IPS-18c (cell line): ENCODE measurements around the gene MRGPRD.

Experiments used
- H3K4me3 ChIP-seq: 2 replicates; pipeline ENCODE4 v1.7.0; 2013; ENCODE audit warnings: low read depth, mild to moderate bottlenecking, low read length, moderate library complexity; ENCODE audit not compliant: insufficient read depth
- H3K9me3 ChIP-seq: one replicate; pipeline ENCODE4 v1.6.1; 2013; ENCODE audit warnings: mild to moderate bottlenecking, low read length, moderate library complexity; ENCODE audit not compliant: control insufficient read depth, insufficient read depth

The MRGPRD gene

DNA sequence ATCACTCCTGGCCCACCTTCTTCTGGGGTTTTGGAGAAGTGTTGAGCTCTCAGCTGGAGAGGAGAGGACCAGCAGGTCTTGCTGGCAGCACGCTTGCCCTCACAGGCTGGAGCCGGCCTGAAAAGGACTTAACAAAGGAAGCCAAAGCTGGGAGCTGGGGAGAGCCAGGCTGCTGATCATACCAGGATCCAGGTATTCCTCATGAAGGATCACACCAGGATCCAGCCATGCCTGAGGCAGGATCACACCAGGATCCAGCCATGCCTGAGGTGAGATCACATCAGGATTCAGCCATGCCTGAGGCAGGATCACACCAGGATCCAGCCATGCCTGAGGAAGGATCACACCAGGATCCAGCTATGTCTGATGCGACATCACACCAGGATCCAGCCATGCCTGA lies 17.0 kb downstream of the MRGPRD start:
- Histone ChIP-seq H3K9me3 (no peaks in the 10 kb centered on the region), H3K4me3 (no peak overlapping the region)

DNA sequence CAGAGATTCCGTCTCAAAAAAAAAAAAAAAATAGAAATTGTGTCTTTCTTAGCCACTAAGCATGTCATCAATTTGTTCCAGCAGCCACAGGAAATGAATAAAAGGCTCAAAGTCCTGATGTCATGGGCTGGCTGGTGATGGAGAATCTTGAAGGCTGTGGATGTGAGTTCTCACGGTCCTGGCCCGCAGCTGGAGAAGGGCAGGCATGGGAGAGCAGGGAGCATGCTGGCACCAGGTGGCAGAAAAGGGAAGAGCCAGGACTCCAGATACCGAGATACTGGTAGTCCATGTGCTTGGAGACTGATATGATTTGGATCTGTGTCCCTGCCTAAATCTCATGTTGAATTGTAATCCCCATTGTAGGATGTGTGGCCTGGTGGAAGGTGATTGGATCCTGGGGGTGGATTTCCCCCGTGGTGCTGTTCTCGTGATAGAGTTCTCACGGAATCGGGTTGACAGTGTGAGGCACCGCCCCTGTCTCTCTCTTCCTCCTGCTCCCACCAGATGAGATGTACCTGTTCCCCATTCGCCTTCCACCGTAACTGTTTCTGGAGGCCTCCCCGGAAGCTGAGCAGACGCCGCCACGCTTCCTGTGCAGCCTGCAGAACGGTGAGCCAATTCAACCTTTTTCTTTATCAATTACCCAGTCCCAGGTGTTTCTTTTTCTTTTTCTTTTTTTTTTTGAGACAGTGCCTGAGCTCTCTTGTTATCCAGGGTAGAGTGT lies 18.1 kb downstream of the MRGPRD start:
- H3K9me3 ChIP-seq = no peaks in the 10 kb centered on the region
- no peak overlapping the region for H3K4me3 ChIP-seq

DNA sequence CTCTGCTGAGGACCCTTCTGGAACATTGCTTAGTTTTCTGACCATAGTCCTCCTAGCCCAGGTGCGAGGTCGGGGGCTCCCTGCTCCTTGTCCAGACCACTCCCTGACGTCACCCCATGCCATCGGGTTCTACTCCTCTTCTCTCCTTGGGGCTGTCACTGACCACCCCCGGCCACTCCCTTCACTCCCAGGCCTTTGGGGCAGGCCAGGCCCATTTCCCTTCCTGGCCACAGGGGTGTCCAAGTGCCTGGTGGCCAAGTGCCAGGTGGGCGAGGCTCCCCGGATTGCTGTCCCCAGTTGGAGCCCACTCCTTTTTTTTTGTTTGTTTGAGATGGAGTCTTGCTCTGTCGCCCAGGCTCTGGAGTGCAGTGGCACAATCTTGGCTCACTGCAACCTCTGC lies 19.5 kb downstream of the MRGPRD start:
- H3K4me3 ChIP-seq = no peak overlapping the region
- no peaks in the 10 kb centered on the region for H3K9me3 ChIP-seq

DNA sequence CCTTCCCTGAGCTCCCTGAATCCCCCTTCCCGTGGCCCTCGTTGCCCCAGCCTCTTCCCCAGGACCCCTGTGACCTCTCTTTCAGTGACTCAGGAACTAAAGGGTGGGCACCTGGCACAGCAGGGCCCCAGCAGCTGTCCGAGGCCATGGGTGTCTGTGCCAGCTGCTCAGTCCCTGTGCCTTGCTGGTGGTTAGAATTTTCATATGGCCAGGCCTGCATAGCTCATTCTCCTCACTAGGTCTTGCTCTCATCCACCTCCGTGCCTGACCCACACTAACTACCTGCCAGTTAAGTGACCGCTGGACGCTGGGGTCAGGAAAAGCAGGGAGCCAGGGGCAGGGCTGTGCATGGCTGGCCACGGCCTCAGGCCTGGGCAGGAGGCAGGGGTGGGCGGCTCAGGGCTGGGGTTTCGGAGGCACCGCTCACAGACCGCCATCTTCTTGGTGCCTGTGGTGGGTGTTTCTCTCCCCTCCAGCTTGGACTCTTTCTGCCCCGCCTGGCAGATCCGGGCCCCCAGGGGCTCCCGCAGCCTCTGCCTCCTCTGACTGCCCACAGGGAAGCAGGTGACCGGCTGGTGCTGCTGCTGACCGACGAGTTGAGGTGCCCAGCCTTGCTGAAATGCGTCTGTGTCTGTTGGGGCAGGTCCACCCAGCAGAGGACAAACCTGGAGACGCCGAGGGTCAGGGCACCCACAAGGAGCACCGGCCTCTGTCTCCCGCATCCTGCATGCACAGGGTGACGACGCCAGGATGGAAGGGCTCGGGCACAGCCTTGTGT lies 20.3 kb downstream of the MRGPRD start:
- Histone ChIP-seq H3K9me3 (no peaks in the 10 kb centered on the region), H3K4me3 (no peak overlapping the region)

DNA sequence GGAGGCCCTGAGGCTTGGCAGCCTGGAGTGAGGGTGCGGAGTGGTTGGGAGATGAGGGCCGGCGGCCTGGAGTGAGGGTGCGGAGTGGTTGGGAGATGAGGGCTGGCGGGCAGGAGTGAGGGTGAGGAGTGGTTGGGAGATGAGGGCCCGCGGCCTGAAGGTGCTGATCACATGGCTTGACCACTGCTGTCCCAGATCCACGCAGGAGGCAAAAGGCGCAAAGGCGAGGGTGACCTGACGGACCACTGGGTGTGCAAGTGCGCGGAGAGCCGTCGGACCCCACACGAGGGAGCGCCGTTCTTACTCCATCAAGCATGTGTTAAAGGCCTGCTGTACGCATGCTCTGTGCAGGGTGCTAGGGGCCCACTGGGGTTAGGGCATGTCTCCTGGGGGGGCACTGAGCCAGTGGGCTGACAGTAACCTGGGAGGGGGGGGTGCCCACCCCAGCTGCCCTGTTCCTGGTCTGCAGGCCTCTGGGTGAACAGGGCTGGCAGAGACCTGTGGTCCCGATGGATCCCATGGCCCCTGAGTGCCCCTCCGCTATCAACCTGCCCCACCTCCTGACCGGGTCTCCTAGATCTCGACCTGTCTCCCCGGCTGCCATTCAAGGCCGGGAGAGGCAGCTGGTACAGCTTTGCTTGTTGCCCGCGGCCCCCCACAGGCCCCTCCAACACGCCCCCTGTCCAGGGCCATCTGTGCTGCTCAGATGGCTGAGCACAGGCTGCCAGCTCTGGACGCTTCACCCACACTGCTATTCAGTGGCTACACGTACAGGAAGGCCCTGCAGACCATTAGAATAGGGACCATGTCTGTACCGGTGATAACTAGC lies 21.1 kb downstream of the MRGPRD start:
- H3K4me3 ChIP-seq = no peak overlapping the region
- no peaks in the 10 kb centered on the region for H3K9me3 ChIP-seq

DNA sequence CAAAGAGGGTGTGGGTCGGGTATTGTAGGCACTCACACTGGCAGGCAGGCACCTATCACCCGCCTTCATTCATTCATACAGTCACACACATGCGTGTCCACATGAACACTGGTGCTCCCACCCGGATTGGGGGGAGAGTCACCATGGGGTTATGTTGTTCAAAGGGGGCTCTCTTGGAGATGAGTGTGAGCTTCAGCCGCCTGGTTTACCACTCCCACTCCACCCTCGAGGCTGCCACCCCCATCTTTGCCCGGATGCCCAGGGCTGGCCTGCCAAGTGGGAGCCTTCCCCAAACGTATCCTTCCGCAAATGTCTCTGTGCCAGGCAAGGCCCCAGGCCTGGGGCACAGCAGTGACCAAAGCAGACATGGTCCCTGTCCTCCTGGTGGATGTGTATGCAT lies 22.6 kb downstream of the MRGPRD start:
- no peaks in the 10 kb centered on the region for H3K9me3 ChIP-seq
- H3K4me3 ChIP-seq = no peak overlapping the region

DNA sequence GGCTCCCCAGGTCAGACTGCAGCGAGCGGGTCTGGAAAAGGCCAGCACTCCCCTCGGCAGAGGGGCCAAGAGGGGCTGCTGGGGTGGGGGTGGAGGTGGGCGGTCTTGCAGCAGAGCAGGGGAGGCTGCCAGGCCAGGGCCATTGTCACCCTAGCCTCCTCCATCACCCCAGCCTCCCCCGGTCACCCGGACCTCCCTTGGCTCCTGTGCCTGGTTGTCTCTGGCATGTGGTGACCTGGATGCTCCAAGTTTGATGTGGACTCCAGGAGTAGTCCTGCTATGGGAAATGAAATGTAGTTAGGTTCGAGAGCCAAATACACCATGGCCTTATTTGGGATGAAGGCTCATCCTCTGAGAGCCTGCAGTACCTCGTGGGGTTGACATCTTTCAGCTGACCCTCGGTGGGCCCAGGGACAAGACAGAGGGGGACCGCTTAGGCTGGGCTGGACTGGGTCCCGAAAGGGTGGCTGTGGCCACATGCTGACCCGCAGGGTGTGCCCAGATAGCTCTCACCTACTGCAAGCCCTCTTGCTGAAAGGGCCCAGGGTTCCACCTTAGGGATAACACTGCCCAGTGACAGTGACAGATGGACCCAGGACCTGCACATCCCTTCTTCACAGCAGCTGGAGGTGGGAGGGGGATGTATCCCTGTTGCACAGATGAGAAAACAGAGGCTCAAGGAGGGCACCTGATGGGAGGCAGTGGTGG lies 24.1 kb downstream of the MRGPRD start:
- Histone ChIP-seq H3K4me3 (no peak overlapping the region), H3K9me3 (no peaks in the 10 kb centered on the region)

DNA sequence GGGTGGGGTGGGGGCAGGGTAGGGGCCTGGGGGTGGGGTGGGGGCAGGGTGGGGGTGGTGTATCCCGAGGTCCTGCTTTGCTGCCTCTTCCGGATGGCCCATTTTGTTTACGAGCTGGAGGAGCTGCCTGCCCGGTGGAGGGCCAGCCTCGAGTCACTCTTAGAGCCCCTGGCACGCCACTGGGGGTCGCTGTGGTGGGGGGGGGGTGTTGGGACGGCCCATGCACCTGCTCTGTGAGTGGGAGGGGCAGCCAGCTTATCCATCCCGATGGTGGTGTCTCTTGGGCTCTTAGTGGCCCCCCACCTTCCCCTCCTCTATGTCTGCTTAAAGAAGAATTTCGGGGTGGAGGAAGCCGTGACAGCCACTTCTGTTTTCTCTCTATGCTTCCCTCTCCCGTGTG lies 24.6 kb downstream of the MRGPRD start:
- no peak overlapping the region for H3K4me3 ChIP-seq
- H3K9me3 ChIP-seq = no peaks in the 10 kb centered on the region

DNA sequence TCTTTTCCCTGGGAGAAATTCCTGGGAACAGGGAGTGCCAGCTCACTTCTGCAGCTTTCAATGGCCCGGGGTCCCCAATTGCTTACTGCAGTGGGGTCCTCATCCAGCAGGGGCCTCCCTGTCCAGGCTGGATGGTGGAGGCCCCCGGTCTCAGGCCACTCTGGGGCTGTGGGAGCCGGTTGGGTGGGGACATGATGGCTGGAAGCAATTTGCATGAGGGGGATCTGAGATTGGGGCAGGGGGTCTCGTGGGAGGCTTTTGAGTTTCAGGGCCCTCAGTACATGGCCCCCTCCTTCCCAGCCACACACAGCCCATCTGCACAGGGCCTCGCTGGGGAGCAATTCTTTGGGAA lies 25.2 kb downstream of the MRGPRD start:
- H3K4me3 ChIP-seq = no peak overlapping the region
- H3K9me3 ChIP-seq = no peaks in the 10 kb centered on the region

DNA sequence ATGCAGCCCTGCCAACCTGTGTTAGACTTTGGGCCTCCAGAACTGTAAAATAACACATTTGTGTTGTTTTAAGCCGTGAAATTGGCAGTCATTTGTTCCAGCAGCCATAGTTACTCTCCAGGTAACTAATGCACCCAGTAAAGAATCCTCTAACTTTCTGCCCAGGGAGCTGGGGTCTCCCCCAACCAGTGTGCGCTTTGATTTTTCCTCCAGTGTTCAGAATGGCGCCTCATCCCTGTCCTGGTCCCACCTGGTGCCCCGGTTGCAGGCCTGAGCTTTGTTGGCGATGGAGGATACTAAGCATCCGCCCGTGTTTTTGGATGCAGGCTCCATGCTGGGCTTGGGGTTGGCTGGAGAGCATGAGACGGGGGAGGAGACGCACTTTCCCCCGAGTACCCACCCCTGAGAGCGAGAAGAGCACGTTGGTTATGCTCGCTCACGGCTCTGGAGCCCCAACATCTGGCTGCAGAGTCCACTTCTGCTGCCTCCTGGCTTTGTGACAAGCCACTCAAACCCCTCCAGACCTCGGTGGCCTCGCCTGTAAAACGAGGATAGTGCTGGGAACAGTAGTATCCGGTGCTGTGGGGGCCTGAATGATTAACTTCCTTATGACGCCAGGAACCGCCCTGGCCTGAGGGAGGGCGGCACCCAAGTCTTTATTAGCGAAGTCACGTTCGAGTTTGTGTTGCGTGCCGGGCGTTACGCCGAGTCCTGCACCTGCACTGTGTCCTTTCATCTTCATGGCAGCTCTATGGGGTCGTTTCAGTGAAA lies 25.8 kb downstream of the MRGPRD start:
- H3K4me3 ChIP-seq = no peak overlapping the region

DNA sequence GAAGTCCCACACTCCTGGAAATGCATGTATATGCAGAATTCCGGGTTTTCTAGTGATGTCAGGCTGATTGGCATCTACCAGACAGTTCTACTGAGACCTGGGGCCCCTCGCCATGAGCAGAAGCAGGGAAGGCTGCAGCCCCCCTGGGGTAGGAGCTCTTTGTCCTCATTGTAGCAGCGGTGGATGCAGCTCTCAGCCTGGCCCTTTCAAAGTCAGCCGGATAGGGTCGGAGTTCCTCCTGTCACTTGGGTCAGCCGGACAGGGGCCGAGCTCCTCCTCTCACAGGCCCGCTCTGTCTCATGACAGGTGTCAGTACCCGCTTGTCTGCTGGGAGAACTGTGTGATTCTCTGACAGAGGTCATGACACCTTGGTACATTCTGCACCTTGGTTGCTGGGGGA lies 30.0 kb downstream of the MRGPRD start:
- Histone ChIP-seq H3K4me3 (no peak overlapping the region), H3K9me3 (no peaks in the 10 kb centered on the region)

More for the DNA sequence above, 25.8 kb downstream of the MRGPRD start:
- no peaks in the 10 kb centered on the region for H3K9me3 ChIP-seq

DNA sequence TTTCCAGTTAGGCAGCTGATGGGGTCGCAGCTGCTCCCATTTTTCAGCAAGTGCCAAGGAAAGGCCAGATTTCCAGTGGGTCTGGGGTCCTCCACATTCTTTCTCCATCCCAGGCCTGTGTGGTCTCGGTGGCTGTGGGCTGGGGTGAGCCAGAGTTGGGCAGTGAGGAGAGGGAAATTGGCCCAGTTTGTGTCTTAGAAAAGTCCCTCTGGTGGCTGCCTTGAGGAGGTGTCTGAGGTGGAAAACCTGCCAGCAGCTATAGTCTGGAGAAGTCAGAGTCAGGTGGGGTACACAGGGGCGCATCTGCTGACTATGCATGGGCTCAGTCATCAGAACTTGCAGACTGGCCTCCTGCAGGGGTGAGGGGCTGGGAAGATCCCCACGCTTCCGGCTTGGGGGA lies 30.5 kb downstream of the MRGPRD start:
- H3K9me3 ChIP-seq = no peaks in the 10 kb centered on the region
- no peak overlapping the region for H3K4me3 ChIP-seq

DNA sequence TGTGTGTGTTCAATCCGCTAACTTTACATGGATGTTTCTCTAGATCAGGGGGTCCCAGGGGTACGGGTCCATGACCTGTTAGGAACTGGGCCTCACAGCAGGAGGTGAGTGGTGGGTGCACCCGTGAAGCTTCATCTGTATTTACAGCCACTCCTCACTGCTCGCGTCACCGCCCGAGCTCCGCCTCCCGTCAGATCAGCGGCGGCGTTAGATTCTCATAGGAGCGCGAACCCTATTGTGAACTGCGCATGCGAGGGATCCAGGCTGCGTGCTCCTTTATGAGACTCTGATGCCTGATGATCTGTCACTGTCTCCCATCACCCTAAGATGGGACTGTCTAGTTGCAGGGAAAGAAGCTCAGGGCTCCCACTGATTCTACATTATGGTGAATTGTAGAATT lies 31.9 kb downstream of the MRGPRD start:
- H3K9me3 ChIP-seq = no peaks in the 10 kb centered on the region
- no peak overlapping the region for H3K4me3 ChIP-seq

DNA sequence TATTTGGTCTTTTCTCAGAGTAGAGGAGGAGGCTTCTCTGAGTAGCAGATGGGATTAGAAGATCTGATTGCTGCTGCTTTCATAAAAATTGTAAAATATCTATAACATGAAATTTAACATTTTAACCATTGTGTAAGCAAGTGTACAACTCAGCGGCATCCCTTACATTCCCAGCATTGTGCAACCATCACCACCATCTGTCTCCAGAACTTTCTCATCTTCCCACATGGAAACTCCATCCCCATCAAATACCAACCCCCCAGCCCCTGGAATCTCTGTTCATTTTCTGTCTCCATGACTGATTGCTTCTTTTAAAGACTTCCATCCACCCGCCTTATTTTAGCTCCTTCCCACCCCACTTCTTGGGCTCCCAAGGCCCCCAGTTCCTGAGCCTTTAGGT lies 32.3 kb downstream of the MRGPRD start:
- Histone ChIP-seq H3K4me3 (no peak overlapping the region), H3K9me3 (no peaks in the 10 kb centered on the region)

DNA sequence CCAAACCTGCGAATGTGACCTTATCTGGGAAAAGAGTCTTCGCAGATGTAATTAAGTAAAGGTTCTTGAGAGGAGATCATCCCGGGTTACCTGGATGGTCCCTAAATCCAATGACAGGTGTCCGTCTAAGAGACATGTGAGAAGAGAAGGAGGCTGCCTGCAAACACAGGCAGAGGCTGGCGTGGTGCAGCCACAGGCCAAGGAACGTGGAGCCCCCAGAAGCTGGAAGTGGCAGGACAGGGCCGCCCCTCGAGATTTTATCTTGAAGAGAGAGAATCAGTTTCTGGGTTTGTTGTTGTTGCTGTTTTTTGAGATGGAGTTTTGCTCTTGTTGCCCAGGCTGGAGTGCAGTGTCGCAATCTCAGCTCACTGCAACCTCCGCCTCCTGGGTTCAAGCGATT lies 33.6 kb downstream of the MRGPRD start:
- no peak overlapping the region for H3K4me3 ChIP-seq
- H3K9me3 ChIP-seq = no peaks in the 10 kb centered on the region

DNA sequence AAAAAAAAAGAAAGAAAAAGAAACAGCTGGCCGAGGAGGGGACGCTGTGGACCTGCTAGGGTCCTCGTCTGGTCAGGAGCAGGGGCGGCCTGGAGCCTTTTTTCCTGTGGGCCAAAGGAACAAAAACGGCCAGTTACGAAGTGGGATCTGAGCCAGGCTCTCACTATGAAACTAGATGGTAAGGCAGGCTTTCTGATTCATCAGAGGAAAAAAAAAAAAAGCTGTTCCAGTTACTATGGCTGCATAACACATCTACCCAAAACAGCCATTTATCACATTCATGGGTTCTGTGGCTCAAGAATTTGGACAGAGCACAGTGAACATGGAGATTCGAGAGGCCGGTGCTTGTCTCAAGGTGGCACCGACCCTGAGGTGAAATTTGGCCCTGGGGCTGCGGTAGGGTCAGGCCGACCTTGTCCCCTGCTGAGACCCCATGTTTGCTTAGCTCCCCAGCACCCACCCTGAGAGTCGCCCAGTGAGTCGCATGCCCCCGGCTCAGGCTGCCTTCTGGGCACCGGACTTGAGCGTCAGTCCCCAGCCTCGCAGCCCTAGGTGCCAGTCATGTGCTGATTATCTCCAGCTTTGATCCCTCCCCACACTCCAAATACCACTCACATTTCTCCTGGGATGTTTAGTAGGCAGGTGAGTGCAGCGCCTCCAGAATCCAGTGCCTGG lies 34.2 kb downstream of the MRGPRD start:
- H3K9me3 ChIP-seq = no peaks in the 10 kb centered on the region
- no peak overlapping the region for H3K4me3 ChIP-seq
